Adrenal gland (tissue), 12 donors: ENCODE results near the gene ERC2. TPM values are rescaled to one million over a fixed set of nuclear protein-coding genes. Genes with fewer than 3 reads are reported as not detected.

ENCODE experiments used
- DNase-seq, 7 donors: peaks; one replicate each; pipeline ENCODE4 v3.0.0-alpha.2; 2019 to 2020
- H3K27ac ChIP-seq, 5 donors: fragments of 200-600 bp; sonication (generic) in 4 of 5; 1 replicate in 3 of 5; 2 replicates in 2 of 5; pipeline versions ENCODE4 v1.5.1 to v1.8.0; 2016 to 2020; ENCODE audit warnings: mild to moderate bottlenecking in 1 of 5
- H3K27me3 ChIP-seq: fragments of 200-600 bp; 2 replicates; pipeline ENCODE4 v1.8.0; 2021
- H3K36me3 ChIP-seq, 2 donors: fragments of 200-600 bp; replicated peaks in 1 of 2; 1 replicate in 1 of 2; 2 replicates in 1 of 2; pipeline versions ENCODE4 v1.5.1 to v1.8.0; 2018 to 2022
- H3K4me1 ChIP-seq, 2 donors: fragments of 200-600 bp; replicated peaks in 1 of 2; 1 replicate in 1 of 2; 2 replicates in 1 of 2; pipeline versions ENCODE4 v1.5.1 to v1.8.0; 2018 to 2021
- H3K4me3 ChIP-seq, 4 donors: fragments of 200-600 bp; sonication (generic) in 3 of 4; one replicate each; pipeline ENCODE4 v1.5.1; 2016 to 2018
- H3K9me3 ChIP-seq, 3 donors: fragments of 200-600 bp; sonication (generic) in 1 of 3; replicated peaks in 1 of 3; 1 replicate in 2 of 3; 2 replicates in 1 of 3; pipeline versions ENCODE4 v1.5.1 to v1.8.0; 2016 to 2021
- POLR2A ChIP-seq, 2 donors: fragments of 450-650 bp; IDR thresholded peaks; one replicate each; pipeline ENCODE4 v1.6.1; 2017; ENCODE audit warnings: antibody characterized with exemption in 2 of 2, mild to moderate bottlenecking in 2 of 2, moderate library complexity in 1 of 2
- WGBS, 4 donors: extraction: QIAGEN DNeasy Blood & Tissue Kit in 2 of 4; methylation state at CpG; one replicate each; pipeline versions ENCODE4 v1.1.5 to v1.1.7; 2013 to 2017; 5-methylcytosine and 5-hydroxymethylcytosine counted together
- intact Hi-C, 2 donors: fragments of 100-400 bp; cut with DNase I; formaldehyde crosslinking; loops; one replicate each; pipeline versions ENCODE4 v1.14.1 to v1.15.0; 2022 to 2023
- polyA plus RNA-seq, 3 donors: library from polyadenylated mRNA; stranded (reverse); fragments of 200-250 nt in 2 of 3; fragments of 350-450 nt in 1 of 3; fragmentation: Illumina TruSeq in 1 of 3; extraction: RNeasy Lipid Tissue Mini Kit (QIAGEN cat#74804) in 1 of 3; gene quantifications; one replicate each; pipeline ENCODE4 v1.2.3, GENCODE V29; 2013 to 2014
- total RNA-seq, 9 donors: library from RNA; depleted of rRNA in 4 of 9; stranded (reverse); fragments of >200 nt in 4 of 9; fragments of 120-200 nt in 1 of 9; fragmentation: NEBNext Ultra II Directional in 1 of 9; extraction: Animal tissue kit (Norgen Biotek cat#: 25700) in 1 of 9; gene quantifications; one replicate each; pipeline versions ENCODE4 v1.1.0 to v1.2.4, GENCODE V29; 2013 to 2023
- TF ChIP-seq, protein P1 (sequence below), 6 experiments: fragments of 450-650 bp in 4 of 6; fragments of 200-600 bp in 2 of 6; sonication (generic) in 1 of 6; IDR thresholded peaks; 1 replicate in 5 of 6; 2 replicates in 1 of 6; pipeline versions ENCODE4 v1.5.1 to v1.8.0; 2016 to 2021; ENCODE audit warnings: antibody characterized with exemption in 6 of 6, mild to moderate bottlenecking in 2 of 6, moderate library complexity in 1 of 6
- donor health status: healthy with polysubstance abuse.
- donor health status: Bipolar disorder and iron deficiency.
- donor health status: DM: yes; HTN: yes; CAD: no.
- donor health status: DM: no; HTN: no; CAD: no.
- donor health status: DM: no; HTN: no; CAD: no.
- donor health status: DM: yes; HTN: yes; CAD: no.

Gene ERC2
- total and polyA plus RNA-seq, 12 donors, result 0.47 to 5.8 (median 1.5) TPM

DNA sequence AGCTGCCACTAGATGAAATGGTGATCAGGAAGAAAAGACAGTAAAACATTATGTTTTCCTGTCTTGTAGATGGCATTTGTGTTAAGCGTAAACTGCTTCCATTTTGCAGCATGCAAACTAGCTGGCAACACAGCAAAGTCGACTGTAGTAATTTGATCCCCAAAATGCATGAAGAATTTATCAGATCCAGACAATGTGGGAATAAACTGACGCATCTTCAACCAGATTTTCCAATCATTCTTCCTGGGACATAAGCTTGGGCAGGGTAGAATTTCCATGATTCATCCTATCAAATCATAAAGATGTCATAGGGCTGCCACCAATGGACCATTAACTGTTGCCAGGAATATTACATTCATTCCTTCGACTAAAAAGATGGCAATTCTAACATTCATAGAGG, 260.3 kb downstream of the ERC2 start:
- H3K36me3 ChIP-seq, result no peaks in the 10 kb centered on the region
- 83 to 89% (median 88%) methylated on average over 4 of the region's 4 CpGs for WGBS, 4 donors
- intact Hi-C loops, result no loop called here
- H3K27ac ChIP-seq, result no peak overlapping the region
- no peaks in the 10 kb centered on the region for H3K27me3 ChIP-seq
- H3K4me3 ChIP-seq, result no peak overlapping the region
- no peak for TF ChIP-seq POLR2A (IDR thresholded peaks at IDR 0.05)
- TF ChIP-seq, protein P1, sequence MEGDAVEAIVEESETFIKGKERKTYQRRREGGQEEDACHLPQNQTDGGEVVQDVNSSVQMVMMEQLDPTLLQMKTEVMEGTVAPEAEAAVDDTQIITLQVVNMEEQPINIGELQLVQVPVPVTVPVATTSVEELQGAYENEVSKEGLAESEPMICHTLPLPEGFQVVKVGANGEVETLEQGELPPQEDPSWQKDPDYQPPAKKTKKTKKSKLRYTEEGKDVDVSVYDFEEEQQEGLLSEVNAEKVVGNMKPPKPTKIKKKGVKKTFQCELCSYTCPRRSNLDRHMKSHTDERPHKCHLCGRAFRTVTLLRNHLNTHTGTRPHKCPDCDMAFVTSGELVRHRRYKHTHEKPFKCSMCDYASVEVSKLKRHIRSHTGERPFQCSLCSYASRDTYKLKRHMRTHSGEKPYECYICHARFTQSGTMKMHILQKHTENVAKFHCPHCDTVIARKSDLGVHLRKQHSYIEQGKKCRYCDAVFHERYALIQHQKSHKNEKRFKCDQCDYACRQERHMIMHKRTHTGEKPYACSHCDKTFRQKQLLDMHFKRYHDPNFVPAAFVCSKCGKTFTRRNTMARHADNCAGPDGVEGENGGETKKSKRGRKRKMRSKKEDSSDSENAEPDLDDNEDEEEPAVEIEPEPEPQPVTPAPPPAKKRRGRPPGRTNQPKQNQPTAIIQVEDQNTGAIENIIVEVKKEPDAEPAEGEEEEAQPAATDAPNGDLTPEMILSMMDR (IDR thresholded peaks at IDR 0.05), result no peak
- no peaks in the 10 kb centered on the region for H3K4me1 ChIP-seq
- DNase-seq, result no peak
- no peaks in the 10 kb centered on the region for H3K9me3 ChIP-seq

DNA sequence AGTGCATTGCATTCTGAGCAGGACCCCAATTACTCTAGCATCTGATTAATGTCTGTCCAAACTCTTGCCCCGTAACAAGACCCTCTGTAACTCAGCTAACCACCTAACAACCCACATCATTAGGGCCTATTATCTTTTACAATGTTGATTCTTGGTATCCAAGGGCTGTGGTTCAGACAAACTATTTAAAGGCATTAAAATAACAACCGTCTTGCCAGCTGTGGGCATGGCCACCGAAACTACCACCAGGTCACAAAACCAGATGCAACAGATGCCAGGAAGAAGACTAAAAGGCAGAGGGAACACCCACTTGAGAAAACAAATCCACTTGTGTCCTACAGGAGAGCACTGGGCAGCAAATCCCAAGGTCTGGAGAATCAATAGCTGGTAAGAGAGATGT, 262.9 kb downstream of the ERC2 start:
- H3K27ac ChIP-seq, result no peak overlapping the region
- no peak for DNase-seq
- H3K27me3 ChIP-seq, result no peaks in the 10 kb centered on the region
- H3K4me3 ChIP-seq, result no peak overlapping the region
- no peak for TF ChIP-seq POLR2A (IDR thresholded peaks at IDR 0.05)
- TF ChIP-seq, protein P1 (IDR thresholded peaks at IDR 0.05), result no peak
- no peaks in the 10 kb centered on the region for H3K9me3 ChIP-seq
- intact Hi-C loops, result no loop called here
- WGBS, 4 donors, result 68 to 86% (median 76%) methylated on average over 3 of the region's 3 CpGs
- no peaks in the 10 kb centered on the region for H3K36me3 ChIP-seq
- H3K4me1 ChIP-seq, result no peaks in the 10 kb centered on the region

DNA sequence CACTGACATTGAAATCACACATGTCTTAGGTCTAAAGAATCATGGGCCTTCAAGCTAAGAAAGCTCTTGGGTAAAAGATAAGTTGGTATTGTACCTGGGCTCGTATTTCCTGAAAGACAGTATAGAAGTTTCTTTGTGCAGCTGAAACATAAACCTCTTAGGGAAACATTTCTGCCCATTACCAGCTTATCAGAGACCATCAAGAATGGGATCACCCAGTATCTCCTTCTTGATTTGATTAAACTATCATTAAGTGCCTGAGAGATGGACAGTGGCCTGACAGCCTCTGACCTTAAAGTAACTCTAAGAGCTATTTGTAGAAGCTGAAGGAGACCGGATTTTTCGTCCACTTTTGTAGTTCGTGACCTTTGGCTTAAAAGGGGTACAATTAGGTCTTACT, 265.3 kb downstream of the ERC2 start:
- Histone ChIP-seq H3K9me3 (no peaks in the 10 kb centered on the region), H3K4me3 (no peak overlapping the region), H3K27ac (no peak overlapping the region), H3K4me1 (no peaks in the 10 kb centered on the region), H3K36me3 (no peaks in the 10 kb centered on the region), H3K27me3 (no peaks in the 10 kb centered on the region)
- intact Hi-C loops, result no loop called here
- TF ChIP-seq POLR2A (IDR thresholded peaks at IDR 0.05), result no peak
- TF ChIP-seq, protein P1 (IDR thresholded peaks at IDR 0.05), result no peak
- 66 to 79% (median 74%) methylated on average over 4 of the region's 4 CpGs for WGBS, 4 donors
- DNase-seq, result no peak

DNA sequence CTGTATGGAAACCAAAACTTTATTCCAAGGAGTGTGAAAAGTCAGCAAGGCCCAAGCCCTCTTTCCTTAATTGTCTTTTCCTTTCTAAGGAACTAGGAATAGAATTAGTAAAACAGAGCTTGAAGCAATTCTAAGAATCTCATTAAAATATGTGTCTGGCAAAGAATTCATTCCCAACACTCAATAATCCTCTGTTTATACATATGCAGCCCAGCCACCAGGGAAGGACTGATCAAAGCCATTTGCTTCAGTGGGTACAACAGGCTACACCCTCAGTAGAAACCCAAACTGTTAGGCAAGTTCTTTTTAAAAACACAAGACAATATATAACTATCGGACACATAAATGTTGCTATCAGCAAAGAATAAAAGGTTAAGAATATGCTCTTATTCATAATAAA, 266.9 kb downstream of the ERC2 start:
- Histone ChIP-seq H3K9me3 (no peaks in the 10 kb centered on the region), H3K27me3 (no peaks in the 10 kb centered on the region), H3K36me3 (no peaks in the 10 kb centered on the region), H3K4me1 (no peaks in the 10 kb centered on the region), H3K27ac (no peak overlapping the region), H3K4me3 (no peak overlapping the region)
- intact Hi-C loops, result no loop called here
- DNase-seq, result no peak
- TF ChIP-seq, protein P1 (IDR thresholded peaks at IDR 0.05), result no peak
- TF ChIP-seq POLR2A (IDR thresholded peaks at IDR 0.05), result no peak
- WGBS, 4 donors, result 0 to 57% (median 42%) methylated on average over 1 of the region's 1 CpG
